Measurements from ENCODE around the gene SIPA1L2.

Gene SIPA1L2

GRCh38 chr1:232602622-232603021 is 27.3 kb downstream of the SIPA1L2 start:
- Histone ChIP-seq H3K4me3 (replicated peaks; ENCODE audit: low read depth, low read length) (no peak overlapping the region), H3K27me3 (replicated peaks; ENCODE audit: control insufficient read depth, insufficient read depth, low read length) (no peaks in the 10 kb centered on the region), H3K36me3 (ENCODE audit: control insufficient read depth, insufficient read depth, low read length) (no peaks in the 10 kb centered on the region)
- no peak for DNase-seq (ENCODE audit: extremely low read depth, insufficient read length)
- TF ChIP-seq CTCF (IDR thresholded peaks at IDR 0.05; ENCODE audit: insufficient read depth, low read length, poor library complexity, severe bottlenecking) = peak; percentile 15

DNA sequence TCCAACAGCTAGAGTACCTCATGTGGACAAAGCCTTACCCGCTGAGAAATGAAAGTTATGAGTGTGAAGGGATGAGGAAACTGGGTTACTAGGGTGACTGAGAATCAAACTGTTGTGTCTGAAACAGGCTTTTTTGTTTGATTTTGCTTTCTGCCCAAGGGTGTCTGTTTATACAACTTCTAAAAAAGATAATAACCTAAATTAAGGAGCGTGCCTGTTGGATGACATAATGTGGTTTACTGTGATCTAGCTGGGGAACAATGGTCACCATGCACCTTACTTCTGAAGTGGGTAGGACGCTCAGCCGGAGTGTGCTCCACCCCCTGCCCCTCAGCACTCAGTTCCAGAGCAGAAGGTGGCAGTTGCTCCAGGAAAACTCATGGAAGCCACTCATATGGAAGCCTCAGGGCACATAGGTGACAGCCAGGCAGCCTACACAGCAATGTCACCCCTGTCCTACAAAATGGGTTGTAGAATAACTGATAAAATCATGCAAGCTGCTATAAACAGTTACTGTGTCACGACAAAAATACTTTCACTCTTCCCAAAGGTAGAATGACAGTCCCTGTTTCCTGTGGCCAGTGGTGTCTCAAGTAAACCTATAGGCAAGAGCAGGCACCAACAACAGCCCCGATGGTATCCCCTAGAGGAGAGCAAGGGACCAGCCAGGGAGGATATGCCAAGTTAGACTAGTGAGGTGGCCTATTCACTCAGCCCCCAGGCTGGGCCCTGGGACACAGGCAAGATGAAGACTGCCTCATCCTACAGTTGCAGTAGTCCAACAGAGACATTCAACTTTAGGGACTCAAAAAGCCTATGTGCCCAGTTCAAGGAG is 29.3 kb downstream of the SIPA1L2 start:
- no peak for DNase-seq (ENCODE audit: extremely low read depth, insufficient read length)
- Histone ChIP-seq H3K27me3 (replicated peaks; ENCODE audit: control insufficient read depth, insufficient read depth, low read length) (no peaks in the 10 kb centered on the region), H3K36me3 (ENCODE audit: control insufficient read depth, insufficient read depth, low read length) (no peaks in the 10 kb centered on the region), H3K4me3 (replicated peaks; ENCODE audit: low read depth, low read length) (no peak overlapping the region)
- TF ChIP-seq CTCF (IDR thresholded peaks at IDR 0.05; ENCODE audit: insufficient read depth, low read length, poor library complexity, severe bottlenecking) = no peak

- DNase-seq (ENCODE audit: extremely low read depth, insufficient read length) = no peak
These were observed 30.5 kb downstream of the SIPA1L2 start for GRCh38 chr1:232599178-232600041.

DNA sequence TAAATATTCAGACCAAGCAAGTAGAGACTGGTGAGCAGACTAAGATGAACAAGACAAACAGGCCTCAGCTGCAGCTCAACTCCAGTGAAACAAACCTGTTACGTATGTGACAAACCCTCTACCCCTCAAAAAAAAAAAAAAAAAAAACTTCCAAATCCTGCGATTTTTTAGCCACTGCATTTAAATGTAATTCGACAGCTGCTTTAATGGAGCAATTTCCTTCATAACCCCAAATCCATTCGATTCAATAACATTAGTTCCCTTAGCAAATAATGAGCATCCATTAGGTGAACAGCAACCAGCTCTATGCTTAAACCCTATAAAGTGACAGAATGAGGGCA is 31.1 kb downstream of the SIPA1L2 start:
- no peaks in the 10 kb centered on the region for H3K36me3 ChIP-seq (ENCODE audit: control insufficient read depth, insufficient read depth, low read length)
- no peaks in the 10 kb centered on the region for H3K27me3 ChIP-seq (replicated peaks; ENCODE audit: control insufficient read depth, insufficient read depth, low read length)
- no peak overlapping the region for H3K4me3 ChIP-seq (replicated peaks; ENCODE audit: low read depth, low read length)
- no peak for TF ChIP-seq CTCF (IDR thresholded peaks at IDR 0.05; ENCODE audit: insufficient read depth, low read length, poor library complexity, severe bottlenecking)
- DNase-seq (ENCODE audit: extremely low read depth, insufficient read length) = no peak

More at GRCh38 chr1:232599178-232600041, 30.5 kb downstream of the SIPA1L2 start:
- Histone ChIP-seq H3K27me3 (replicated peaks; ENCODE audit: control insufficient read depth, insufficient read depth, low read length) (no peaks in the 10 kb centered on the region), H3K4me3 (replicated peaks; ENCODE audit: low read depth, low read length) (no peak overlapping the region), H3K36me3 (ENCODE audit: control insufficient read depth, insufficient read depth, low read length) (no peaks in the 10 kb centered on the region)
- TF ChIP-seq CTCF (IDR thresholded peaks at IDR 0.05; ENCODE audit: insufficient read depth, low read length, poor library complexity, severe bottlenecking) = no peak

DNA sequence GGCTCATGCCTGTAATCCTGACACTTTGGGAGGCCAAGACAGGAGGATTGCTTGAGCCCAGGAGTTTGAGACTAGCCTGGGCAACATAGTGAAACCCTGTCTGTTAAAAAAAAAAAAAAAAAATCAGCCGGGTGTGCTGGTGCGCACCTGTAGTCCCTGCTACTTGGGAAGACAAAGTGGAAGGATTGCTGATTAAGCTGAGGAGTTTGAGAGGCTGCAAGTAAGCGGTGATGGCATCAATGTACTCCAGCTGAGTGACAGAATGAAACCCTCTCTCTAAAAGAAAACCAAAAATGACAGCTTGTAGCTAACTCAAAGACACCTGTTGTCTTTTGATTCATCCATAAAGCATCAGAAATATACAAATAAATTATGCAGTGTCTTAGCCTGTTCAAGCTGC is 31.8 kb downstream of the SIPA1L2 start:
- Histone ChIP-seq H3K4me3 (replicated peaks; ENCODE audit: low read depth, low read length) (no peak overlapping the region), H3K27me3 (replicated peaks; ENCODE audit: control insufficient read depth, insufficient read depth, low read length) (no peaks in the 10 kb centered on the region), H3K36me3 (ENCODE audit: control insufficient read depth, insufficient read depth, low read length) (no peaks in the 10 kb centered on the region)
- no peak for DNase-seq (ENCODE audit: extremely low read depth, insufficient read length)
- no peak for TF ChIP-seq CTCF (IDR thresholded peaks at IDR 0.05; ENCODE audit: insufficient read depth, low read length, poor library complexity, severe bottlenecking)

All from GM06990 (cell line).